ENCODE measurements around the gene RGS3. TPM values are rescaled to one million over a fixed set of nuclear protein-coding genes. Genes with fewer than 3 reads are reported as not detected.
A peak's percentile ranks its signal among the peaks of the same experiment; 100 is the strongest.

Gene RGS3
- polyA plus RNA-seq, 1 of the 3 experiments (the other 2 are of a cell fraction): 50.6 TPM

GRCh38 chr9:113454914-113455761 is 8.4 kb upstream of the RGS3 start:
- ChIA-PET POLR2A (no interaction called here), CTCF (interaction anchor here (0.6 to 2.6 kb wide), 11 partner anchors 9 to 227 kb away, joined by 3 to 28 read pairs (median 4); no protein-coding TSS in a partner anchor)
- 59% methylated on average over 5 of the region's 5 CpGs for WGBS (ENCODE audit: low lambda C conversion rate)
- TF ChIP-seq RCOR1 (IDR thresholded peaks at IDR 0.05; ENCODE audit: low read length) (no peak), TAF1 (IDR thresholded peaks at IDR 0.05; ENCODE audit: borderline replicate concordance, low read depth, low read length) (peak; percentile 34; the same call in 1 of the 2 replicates), EP300 (IDR thresholded peaks at IDR 0.05; ENCODE audit: borderline replicate concordance in 1 of 2, low read depth in 1 of 2, low read length in 1 of 2) (peak; percentile 9 to 66; a peak in 1 of 4 replicates), RAD21 (IDR thresholded peaks at IDR 0.05; ENCODE audit: low read length) (no peak), FOXM1 (IDR thresholded peaks at IDR 0.05; ENCODE audit: low read depth) (0 out of 2 replicates have a peak, but pooled peaks have one; percentile 49), YY1 (IDR thresholded peaks at IDR 0.05; ENCODE audit: low read depth) (no peak), NFIC (IDR thresholded peaks at IDR 0.05; ENCODE audit: borderline replicate concordance) (peak; percentile 80), PBX3 (IDR thresholded peaks at IDR 0.05) (peak; percentile 49), JUND (IDR thresholded peaks at IDR 0.05) (peak; percentile 59; the same call in 1 of the 2 replicates), REST (IDR thresholded peaks at IDR 0.05; ENCODE audit: low read depth, low read length) (0 out of 2 replicates have a peak, but pooled peaks have one; percentile 17), CHD2 (IDR thresholded peaks at IDR 0.05; ENCODE audit: low read length, partially characterized antibody) (no peak), TEAD4 (IDR thresholded peaks at IDR 0.05; ENCODE audit: borderline replicate concordance, insufficient read depth) (0 out of 2 replicates have a peak, but pooled peaks have one; percentile 47), FOSL2 (IDR thresholded peaks at IDR 0.05; ENCODE audit: borderline replicate concordance, low read depth) (peak; percentile 79), SIN3A (IDR thresholded peaks at IDR 0.05; ENCODE audit: borderline replicate concordance, low read depth, low read length) (no peak), GATA2 (CRISPR knock-in tag; IDR thresholded peaks at IDR 0.05) (no peak), RXRA (IDR thresholded peaks at IDR 0.05; ENCODE audit: borderline replicate concordance, low read depth) (peak; percentile 38; the same call in 1 of the 2 replicates), USF2 (IDR thresholded peaks at IDR 0.05; ENCODE audit: borderline replicate concordance, low read depth, low read length) (no peak), TCF12 (IDR thresholded peaks at IDR 0.05) (peak; percentile 86), ELF1 (IDR thresholded peaks at IDR 0.05) (0 out of 2 replicates have a peak, but pooled peaks have one; percentile 14), GABPA (IDR thresholded peaks at IDR 0.05; ENCODE audit: low read depth) (no peak), NRF1 (IDR thresholded peaks at IDR 0.05; ENCODE audit: low read depth, low read length) (no peak), SMC3 (IDR thresholded peaks at IDR 0.05; ENCODE audit: low read depth, low read length) (no peak), FOXJ3 (CRISPR knock-in tag; IDR thresholded peaks at IDR 0.05) (no peak), MXI1 (IDR thresholded peaks at IDR 0.05; ENCODE audit: low read depth, low read length) (no peak), MAX (IDR thresholded peaks at IDR 0.05; ENCODE audit: low read depth) (peak; percentile 41; the same call in 1 of the 2 replicates), IRF3 (IDR thresholded peaks at IDR 0.05; ENCODE audit: low read depth, low read length) (no peak), MEF2A (IDR thresholded peaks at IDR 0.05; ENCODE audit: borderline replicate concordance, low read depth) (no peak)

More at GRCh38 chr9:113454914-113455761, 8.4 kb upstream of the RGS3 start:
- Histone ChIP-seq H3K36me3 (replicated peaks in 1 of 2; ENCODE audit: control insufficient read depth in 1 of 2, insufficient read depth in 2 of 2, low read length in 1 of 2) (no peaks in the 10 kb centered on the region), H3K9me3 (no peaks in the 10 kb centered on the region), H3K9me2 (no peaks in the 10 kb centered on the region), H3K27me3 (ENCODE audit: insufficient read depth) (no peaks in the 10 kb centered on the region), H3K79me2 (ENCODE audit: insufficient read depth) (no peaks in the 10 kb centered on the region), H4K20me1 (ENCODE audit: insufficient read depth) (no peaks in the 10 kb centered on the region), H2AFZ (ENCODE audit: low read depth) (peak overlapping the region; percentile 65; the same call in 1 of the 2 replicates), H3F3A (replicated peaks; ENCODE audit: insufficient read depth) (peaks cover 20% of the 10 kb centered on the region), H3K4me1 (ENCODE audit: control insufficient read depth in 1 of 2, insufficient read depth in 2 of 2, low read depth in 1 of 2, low read length in 1 of 2) (peaks cover 7 to 20% of the 10 kb centered on the region in 2 experiments), H3K27ac (ENCODE audit: low read depth in 2 of 2, low read length in 1 of 2) (peak overlapping the region; percentile 91 to 92), H3K4me3 (ENCODE audit: low read depth in 2 of 2, low read length in 1 of 2) (no peak overlapping the region), H3K4me2 (peak overlapping the region; percentile 22), H3K9ac (peak overlapping the region; percentile 39; the same call in 1 of the 2 replicates)
- DNase-seq: no peak
